Neural progenitor cell (in vitro differentiated cells): Measurements from ENCODE around the gene DPYD.

Experiments used
- EZH2phosphoT487 ChIP-seq: fragments of 200-600 bp; sonication (generic); IDR thresholded peaks from 2 replicates; pipeline ENCODE4 v1.6.1; 2017; ENCODE audit warnings: antibody characterized with exemption
- TF ChIP-seq, protein P1 (sequence below): fragments of 200-600 bp; sonication (generic); IDR thresholded peaks from 2 replicates; pipeline ENCODE4 v1.5.1; 2017; ENCODE audit warnings: antibody characterized with exemption, mild to moderate bottlenecking

DNA sequence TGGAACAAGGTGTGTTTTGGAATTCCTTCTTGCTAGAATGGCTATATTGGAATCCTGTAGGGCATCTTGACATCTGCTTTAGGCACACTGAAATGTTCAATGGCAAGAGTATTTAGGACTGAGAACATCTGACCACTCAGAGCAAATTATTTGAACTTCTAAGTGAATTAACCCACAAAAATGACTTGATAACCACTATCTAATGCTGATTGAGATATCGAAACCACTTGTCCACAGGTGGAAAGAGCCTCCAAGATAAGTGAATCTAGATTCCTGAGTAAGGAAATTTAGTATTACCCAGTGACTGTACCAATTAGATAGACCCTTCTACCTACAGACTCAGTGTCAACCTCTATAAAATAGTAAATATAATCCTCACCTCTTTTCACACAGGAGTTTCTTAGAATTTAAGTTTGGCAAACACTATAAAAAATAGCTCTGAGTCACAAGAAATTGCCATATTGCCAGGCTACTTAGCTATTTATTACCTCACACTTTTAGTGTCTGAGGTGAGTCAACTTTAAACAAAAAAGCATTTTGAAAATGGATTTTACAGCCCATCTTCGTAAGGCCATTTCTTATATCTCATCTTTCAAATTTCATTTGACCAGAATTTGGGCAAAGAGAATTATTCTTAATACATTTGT lies 777.5 kb downstream of the DPYD start:
- TF ChIP-seq, protein P1, sequence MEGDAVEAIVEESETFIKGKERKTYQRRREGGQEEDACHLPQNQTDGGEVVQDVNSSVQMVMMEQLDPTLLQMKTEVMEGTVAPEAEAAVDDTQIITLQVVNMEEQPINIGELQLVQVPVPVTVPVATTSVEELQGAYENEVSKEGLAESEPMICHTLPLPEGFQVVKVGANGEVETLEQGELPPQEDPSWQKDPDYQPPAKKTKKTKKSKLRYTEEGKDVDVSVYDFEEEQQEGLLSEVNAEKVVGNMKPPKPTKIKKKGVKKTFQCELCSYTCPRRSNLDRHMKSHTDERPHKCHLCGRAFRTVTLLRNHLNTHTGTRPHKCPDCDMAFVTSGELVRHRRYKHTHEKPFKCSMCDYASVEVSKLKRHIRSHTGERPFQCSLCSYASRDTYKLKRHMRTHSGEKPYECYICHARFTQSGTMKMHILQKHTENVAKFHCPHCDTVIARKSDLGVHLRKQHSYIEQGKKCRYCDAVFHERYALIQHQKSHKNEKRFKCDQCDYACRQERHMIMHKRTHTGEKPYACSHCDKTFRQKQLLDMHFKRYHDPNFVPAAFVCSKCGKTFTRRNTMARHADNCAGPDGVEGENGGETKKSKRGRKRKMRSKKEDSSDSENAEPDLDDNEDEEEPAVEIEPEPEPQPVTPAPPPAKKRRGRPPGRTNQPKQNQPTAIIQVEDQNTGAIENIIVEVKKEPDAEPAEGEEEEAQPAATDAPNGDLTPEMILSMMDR: no peak
- no peak for TF ChIP-seq EZH2phosphoT487
